Activated T-helper 17 cell treated with anti-CD3 and anti-CD28 coated beads, Interleukin-2, amount 50 U/mL, for 72 hours (primary cell): Measurements from ENCODE around the gene LMTK3. TPM values are rescaled to one million over a fixed set of nuclear protein-coding genes. Genes with fewer than 3 reads are reported as not detected.

Source experiments
- ATAC-seq: fragments of 150-1000 bp; cut with Tn5 transposase; replicated peaks from 2 replicates; pipeline ENCODE4 v1.10.0; 2021; ENCODE audit warnings: mild to moderate bottlenecking, moderate library complexity
- H3K27ac Mint-ChIP-seq: one replicate; pipeline ENCODE4 v1.8.0; 2022; ENCODE audit warnings: mixed read lengths
- H3K27me3 Mint-ChIP-seq: one replicate; pipeline ENCODE4 v1.8.0; 2022; ENCODE audit warnings: mixed read lengths
- H3K36me3 Mint-ChIP-seq: one replicate; pipeline ENCODE4 v1.8.0; 2022; ENCODE audit warnings: low read depth, mild to moderate bottlenecking, mixed read lengths
- H3K4me1 Mint-ChIP-seq: one replicate; pipeline ENCODE4 v1.8.0; 2022; ENCODE audit warnings: mixed read lengths
- H3K4me3 Mint-ChIP-seq: one replicate; pipeline ENCODE4 v1.8.0; 2022; ENCODE audit warnings: mild to moderate bottlenecking, mixed read lengths
- H3K9me3 Mint-ChIP-seq: one replicate; pipeline ENCODE4 v1.8.0; 2022; ENCODE audit warnings: mixed read lengths
- total RNA-seq, 2 donors: library from RNA; stranded (reverse); gene quantifications; one replicate each; pipeline ENCODE4 v1.2.3, GENCODE V29; 2022

The LMTK3 gene
- total RNA-seq, 2 donors from 2014 or later, result 3.8 to 5.9 TPM

DNA sequence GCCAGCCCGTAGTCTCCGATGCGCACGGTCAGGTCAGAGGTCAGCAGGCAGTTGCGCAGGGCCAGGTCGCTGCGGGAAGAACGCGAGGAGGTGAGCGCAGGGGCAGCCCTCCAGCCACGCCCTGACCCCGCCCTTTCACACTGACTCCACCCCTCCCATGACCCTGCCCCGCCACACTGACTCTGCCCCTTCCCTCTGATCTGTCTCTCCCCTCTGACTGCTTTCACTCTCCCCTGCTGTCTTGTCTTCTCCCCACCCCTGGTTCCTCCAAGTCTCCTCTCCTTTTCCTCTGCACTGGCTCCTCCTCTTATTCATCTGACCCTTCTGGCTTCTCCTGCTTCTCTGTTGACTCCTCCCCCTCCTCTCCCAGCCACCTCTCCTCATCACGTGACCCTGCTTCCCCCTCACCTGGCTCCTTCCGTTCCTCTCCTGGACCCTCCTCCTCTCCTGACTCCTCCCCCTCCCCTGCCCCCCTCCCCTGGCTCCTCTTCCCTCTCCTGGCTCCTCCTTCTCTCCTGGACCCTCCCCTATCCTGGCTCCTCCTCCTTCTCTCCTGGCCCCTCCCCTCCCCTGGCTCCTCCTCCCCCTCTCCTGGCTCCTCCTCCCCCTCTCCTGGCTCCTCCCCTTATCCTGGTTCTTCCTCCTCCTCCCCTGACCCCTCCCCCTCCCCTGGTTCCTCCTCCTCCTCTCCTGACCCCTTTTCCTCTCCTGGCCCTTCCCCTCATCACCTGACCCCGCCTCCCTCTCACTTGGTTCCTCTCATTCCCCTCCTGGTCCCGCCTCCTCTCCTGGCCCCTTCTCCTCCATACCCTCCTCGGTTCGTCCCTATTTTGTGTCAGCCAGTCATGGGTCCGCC, 9.9 kb downstream of the LMTK3 start:
- Mint-ChIP-seq H3K4me3 (peak overlapping the region; percentile 70), H3K36me3 (no peaks in the 10 kb centered on the region), H3K27me3 (no peaks in the 10 kb centered on the region), H3K4me1 (peaks cover 15% of the 10 kb centered on the region), H3K27ac (peak overlapping the region; percentile 71), H3K9me3 (no peaks in the 10 kb centered on the region)
- peak; percentile 77 for ATAC-seq

DNA sequence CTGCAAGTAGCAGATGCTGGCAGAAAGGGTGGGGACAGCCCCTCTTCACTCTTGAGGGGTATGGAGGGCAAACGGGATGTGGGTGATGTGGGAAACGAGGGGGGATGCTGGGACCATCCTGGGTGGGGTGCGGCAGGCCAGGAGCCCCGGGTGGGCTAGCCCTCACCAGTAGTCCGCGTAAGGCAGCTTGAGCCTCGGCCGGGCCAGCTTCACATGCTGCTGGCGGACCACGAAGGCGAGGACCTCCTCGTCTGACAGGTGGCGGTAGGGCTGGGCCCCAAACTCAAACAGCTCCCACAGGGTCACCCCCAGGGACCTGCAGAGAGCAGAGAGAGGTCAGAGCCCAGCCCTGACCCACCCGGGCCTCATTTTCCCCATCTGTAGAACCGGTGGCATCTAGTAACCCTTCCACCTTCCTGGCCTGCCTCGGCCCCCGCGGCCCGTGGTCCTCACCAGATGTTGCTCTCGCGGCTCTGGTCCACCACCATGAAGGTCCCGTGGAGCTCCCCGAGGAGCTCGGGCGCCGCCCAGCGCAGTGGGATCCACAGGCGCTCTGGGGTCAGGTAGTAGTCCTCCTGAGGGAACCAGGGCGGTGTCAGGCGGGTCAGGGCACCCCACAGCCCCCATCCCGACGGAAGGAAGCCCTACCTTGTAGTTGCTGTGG, 10.7 kb downstream of the LMTK3 start:
- ATAC-seq, result no peak
- peak overlapping the region; percentile 71 for H3K27ac Mint-ChIP-seq
- H3K9me3 Mint-ChIP-seq, result no peaks in the 10 kb centered on the region
- H3K36me3 Mint-ChIP-seq, result no peaks in the 10 kb centered on the region
- peaks cover 15% of the 10 kb centered on the region for H3K4me1 Mint-ChIP-seq
- H3K27me3 Mint-ChIP-seq, result no peaks in the 10 kb centered on the region
- peak overlapping the region; percentile 70 for H3K4me3 Mint-ChIP-seq

- H3K27me3 Mint-ChIP-seq, result peaks cover 9% of the 10 kb centered on the region
- peaks cover 15% of the 10 kb centered on the region for H3K4me1 Mint-ChIP-seq
- no peaks in the 10 kb centered on the region for H3K36me3 Mint-ChIP-seq
- H3K9me3 Mint-ChIP-seq, result no peaks in the 10 kb centered on the region
- no peak overlapping the region for H3K4me3 Mint-ChIP-seq
- no peak overlapping the region for H3K27ac Mint-ChIP-seq
- ATAC-seq, result no peak
Observed at GRCh38 chr19:48499316-48500090, 12.1 kb downstream of the LMTK3 start.

- ATAC-seq, result no peak
- Mint-ChIP-seq H3K27ac (no peak overlapping the region), H3K27me3 (peaks cover 12% of the 10 kb centered on the region), H3K4me1 (peaks cover 15% of the 10 kb centered on the region), H3K9me3 (no peaks in the 10 kb centered on the region), H3K4me3 (no peak overlapping the region), H3K36me3 (no peaks in the 10 kb centered on the region)
Observed at GRCh38 chr19:48498595-48499311, 12.9 kb downstream of the LMTK3 start.

DNA sequence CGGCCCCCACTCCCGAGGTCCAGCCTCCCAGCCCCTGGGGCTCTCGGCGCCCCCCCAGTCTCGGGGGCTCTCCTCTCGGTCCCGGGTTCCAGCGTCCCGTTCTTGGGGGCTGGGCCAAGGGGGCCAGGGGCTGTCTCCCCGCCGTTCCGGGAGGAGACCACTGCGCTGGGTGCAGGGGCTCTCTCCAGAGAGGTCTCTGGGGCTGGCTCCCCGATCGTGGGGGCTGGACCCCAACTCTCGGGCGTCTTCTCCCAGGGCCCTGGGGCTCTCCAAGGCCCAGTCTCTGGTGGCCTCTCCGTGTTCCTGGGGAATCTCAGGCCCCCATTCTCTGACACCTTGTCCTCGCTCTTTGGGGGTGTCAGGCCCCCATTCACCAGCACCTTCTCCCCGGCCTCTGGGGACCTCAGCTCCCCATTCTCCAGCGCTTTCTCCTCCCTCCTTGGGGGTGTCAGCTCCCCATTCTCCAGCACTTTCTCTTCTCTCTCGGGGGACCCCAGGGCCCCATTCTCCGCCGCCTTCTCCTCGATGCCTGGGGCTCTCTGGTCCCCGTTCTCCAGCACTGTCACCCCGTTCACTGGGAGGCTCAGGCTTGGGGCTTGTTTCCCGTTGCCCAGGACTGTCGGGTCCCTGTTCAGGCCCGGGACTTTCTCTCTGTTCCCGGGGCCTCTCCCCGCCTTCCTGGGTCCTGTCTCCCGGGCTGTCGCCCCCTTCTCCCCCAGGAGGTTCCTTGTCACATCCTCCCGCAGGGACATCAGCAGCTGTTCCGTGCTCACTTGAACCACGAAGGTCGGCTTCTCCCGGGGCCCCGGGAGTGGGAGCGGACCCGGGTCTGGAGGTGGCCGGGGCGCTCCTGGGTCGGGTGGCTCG, 13.7 kb downstream of the LMTK3 start:
- no peak for ATAC-seq
- Mint-ChIP-seq H3K27me3 (peaks cover 12% of the 10 kb centered on the region), H3K4me3 (no peak overlapping the region), H3K36me3 (no peaks in the 10 kb centered on the region), H3K27ac (no peak overlapping the region), H3K4me1 (peaks cover 11% of the 10 kb centered on the region), H3K9me3 (no peaks in the 10 kb centered on the region)

DNA sequence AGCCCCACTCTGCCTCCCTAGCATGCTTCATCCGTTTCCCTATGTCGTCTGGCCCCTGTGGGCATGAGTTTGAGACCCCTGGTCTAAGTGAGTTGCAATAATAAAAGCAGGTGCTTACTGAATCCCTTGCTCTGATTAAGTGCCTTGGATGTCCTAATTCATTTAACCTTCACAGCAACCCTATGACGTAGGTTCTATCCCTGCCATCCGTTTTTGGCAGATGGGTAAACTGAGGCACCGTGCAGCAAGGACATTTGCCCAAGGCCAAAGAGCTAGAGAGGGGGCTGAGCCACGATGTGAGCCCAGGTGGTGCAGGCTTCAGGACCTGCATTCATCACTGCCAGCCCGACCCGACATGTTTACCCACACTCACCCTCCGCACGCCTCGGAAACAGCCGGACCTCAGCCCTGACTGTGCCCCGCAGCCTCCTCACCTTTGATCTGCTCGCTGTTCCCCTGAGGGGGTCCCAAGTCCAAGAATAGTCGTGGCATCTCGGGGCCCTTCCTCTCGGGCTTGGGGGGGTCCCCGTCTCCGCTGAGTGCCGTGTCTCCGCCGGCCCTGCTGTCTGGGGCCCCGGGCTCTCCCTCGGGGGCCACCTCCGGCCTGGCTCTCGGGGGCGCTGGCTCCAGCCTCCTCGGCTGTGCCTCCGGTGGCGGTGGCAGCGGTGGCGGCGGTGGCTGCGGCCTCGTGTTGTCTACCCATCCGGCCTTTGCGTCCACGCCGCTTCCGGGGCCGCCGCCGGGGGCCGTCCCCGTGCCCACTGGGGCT, 14.5 kb downstream of the LMTK3 start:
- H3K27ac Mint-ChIP-seq, result no peak overlapping the region
- H3K4me1 Mint-ChIP-seq, result peaks cover 19% of the 10 kb centered on the region
- no peaks in the 10 kb centered on the region for H3K9me3 Mint-ChIP-seq
- H3K27me3 Mint-ChIP-seq, result peaks cover 17% of the 10 kb centered on the region
- no peaks in the 10 kb centered on the region for H3K36me3 Mint-ChIP-seq
- H3K4me3 Mint-ChIP-seq, result no peak overlapping the region
- no peak for ATAC-seq

- Mint-ChIP-seq H3K9me3 (no peaks in the 10 kb centered on the region), H3K4me1 (peaks cover 23% of the 10 kb centered on the region), H3K36me3 (no peaks in the 10 kb centered on the region), H3K4me3 (peak overlapping the region; percentile 76), H3K27ac (no peak overlapping the region), H3K27me3 (peaks cover 27% of the 10 kb centered on the region)
- ATAC-seq, result no peak
Observed at GRCh38 chr19:48495396-48495795, 16.2 kb downstream of the LMTK3 start.

DNA sequence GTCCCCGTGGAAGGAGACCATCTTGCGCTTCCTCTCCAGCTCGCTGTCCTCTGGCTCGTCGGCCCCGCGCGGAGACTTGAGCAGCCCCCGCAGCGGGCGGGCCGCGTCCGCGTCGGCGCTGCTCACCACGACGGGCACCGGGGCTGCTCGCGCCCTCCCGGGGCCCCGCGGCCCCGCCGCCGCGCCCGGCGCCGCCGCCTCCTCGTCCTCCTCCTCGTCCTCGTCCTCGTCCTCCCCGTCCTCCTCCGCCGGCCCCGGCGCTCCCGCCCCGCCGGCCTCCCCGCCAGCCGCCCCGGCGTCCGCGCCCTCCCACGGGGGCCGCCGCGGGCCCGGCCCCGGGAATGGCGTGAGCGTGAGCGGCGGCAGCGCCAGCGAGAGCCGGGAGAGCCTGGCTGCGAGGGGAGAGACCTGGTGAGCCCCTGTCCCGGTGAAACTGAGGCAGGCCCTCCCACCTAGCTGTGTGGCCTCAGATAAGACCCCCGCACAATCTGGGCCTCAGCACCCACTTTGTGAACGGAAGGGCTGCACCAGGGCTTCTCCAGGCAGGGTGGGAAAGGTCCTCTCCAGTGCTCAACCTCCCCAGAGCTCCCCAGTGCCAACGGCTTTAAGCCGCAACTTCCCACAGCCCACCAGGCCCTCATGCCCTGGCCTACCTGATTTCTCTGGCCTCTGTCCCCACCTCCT, 17.8 kb downstream of the LMTK3 start:
- Mint-ChIP-seq H3K36me3 (no peaks in the 10 kb centered on the region), H3K27ac (peak overlapping the region; percentile 42), H3K9me3 (no peaks in the 10 kb centered on the region), H3K27me3 (peaks cover 27% of the 10 kb centered on the region), H3K4me3 (peak overlapping the region; percentile 76), H3K4me1 (peaks cover 20% of the 10 kb centered on the region)
- peak; percentile 22 for ATAC-seq

DNA sequence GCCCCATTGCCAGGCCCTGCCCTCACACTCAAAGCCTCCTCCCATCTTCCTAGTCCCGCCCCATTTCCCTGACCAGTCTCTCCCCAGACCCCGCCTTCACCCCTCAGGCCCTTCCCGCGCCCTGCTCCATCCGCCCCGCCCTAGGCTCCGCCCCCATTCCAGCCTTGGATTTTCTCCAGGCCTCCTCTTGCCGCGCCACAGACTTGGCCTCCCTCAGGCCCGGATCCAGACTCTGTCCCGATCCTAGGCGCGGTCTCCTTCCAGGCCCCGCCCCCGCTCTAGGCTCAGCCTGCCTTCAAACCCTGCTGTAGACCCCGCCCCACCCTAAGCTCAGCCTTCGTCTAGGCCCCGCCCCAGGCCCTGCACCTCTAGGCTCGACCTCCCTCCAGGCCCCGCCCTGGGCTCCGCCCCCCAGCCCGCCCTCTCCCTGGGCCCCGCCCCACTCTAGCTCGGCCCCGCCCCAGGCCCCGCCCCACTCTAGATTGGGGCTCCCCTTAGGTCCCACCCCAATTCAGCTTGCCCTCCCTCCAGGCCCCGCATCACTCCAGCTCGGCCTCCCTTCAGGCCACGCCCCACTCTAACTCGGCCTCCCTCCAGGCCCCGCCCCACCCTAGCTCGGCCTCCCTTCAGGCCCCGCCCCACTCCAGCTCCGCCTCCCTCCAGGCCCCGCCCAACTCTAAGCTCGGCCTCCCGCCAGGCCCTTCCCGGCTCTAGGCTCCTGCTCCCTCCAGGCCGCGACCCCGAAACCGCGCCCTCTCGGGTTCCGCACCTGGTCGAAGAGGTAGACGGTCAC, 18.5 kb downstream of the LMTK3 start:
- peak; percentile 79 for ATAC-seq
- H3K36me3 Mint-ChIP-seq, result no peaks in the 10 kb centered on the region
- H3K9me3 Mint-ChIP-seq, result no peaks in the 10 kb centered on the region
- peak overlapping the region; percentile 52 for H3K4me3 Mint-ChIP-seq
- H3K27ac Mint-ChIP-seq, result no peak overlapping the region
- peaks cover 27% of the 10 kb centered on the region for H3K27me3 Mint-ChIP-seq
- H3K4me1 Mint-ChIP-seq, result peaks cover 20% of the 10 kb centered on the region

DNA sequence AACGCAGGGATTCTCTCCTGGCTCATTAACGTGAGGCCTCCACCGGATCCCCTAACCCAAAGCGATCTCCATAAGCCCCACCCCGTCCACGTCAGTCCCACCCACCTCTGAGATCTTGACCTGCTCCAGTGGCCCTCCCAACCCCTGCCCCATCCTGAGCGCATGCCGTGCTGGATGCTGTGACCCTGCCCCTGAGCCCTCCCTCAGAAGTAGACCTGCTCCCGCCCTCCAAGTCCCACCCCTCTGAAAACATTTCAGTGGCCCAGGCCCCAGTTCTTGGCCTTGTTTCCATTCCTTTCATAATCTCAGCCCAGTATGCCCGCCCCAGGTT, 19.9 kb downstream of the LMTK3 start:
- Mint-ChIP-seq H3K27me3 (peaks cover 27% of the 10 kb centered on the region), H3K4me3 (peak overlapping the region; percentile 52), H3K9me3 (no peaks in the 10 kb centered on the region)

DNA sequence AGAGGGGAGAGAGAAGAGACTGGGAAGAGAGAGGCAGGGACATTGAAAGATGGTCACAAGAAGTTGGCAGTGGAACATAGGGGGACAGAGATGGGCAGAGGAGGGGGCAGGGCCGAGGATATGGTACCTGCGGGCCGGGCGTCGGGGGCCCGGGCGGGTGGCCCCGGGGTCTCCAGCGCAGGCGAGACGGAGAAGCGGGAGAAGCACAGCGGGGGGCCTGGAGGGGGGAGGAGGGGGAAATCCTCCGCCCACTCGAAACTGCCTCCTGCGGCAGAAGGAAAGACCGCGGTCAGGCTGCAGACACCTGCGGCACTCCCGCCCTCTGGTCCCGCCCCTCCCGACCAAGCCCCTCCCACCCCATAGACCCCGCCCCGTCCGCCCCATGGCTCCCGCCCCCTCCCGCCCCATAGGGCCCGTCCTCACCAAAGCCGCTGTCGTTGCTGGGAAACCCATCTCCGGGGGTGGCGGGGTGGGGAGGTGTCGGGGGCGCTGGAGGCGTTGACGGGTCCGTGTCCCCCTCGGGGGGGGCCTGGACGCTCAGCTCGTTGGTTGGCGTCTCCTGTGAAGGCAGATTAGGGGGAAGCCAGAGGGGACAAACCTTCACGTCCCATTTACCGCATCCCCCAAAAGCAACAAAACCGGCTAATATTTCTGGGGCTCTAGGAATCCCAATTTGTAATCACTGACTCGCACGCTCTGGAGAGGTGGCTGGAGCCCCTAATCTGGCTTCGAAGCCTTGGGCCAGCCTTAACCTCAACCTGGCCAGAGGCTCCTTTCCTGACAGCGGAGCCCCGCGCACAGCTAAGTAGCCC, 20.4 kb downstream of the LMTK3 start:
- Mint-ChIP-seq H3K36me3 (no peaks in the 10 kb centered on the region), H3K27ac (no peak overlapping the region), H3K4me1 (peaks cover 20% of the 10 kb centered on the region), H3K9me3 (no peaks in the 10 kb centered on the region), H3K4me3 (peak overlapping the region; percentile 52), H3K27me3 (peaks cover 27% of the 10 kb centered on the region)
- ATAC-seq, result no peak

More for the DNA sequence above, 19.9 kb downstream of the LMTK3 start:
- Mint-ChIP-seq H3K27ac (no peak overlapping the region), H3K36me3 (no peaks in the 10 kb centered on the region), H3K4me1 (peaks cover 20% of the 10 kb centered on the region)
- ATAC-seq, result no peak
